Measurements from ENCODE around the gene PDF. TPM values are rescaled to one million over a fixed set of nuclear protein-coding genes. Genes with fewer than 3 reads are reported as not detected.

PDF gene
- total and polyA plus RNA-seq, 2 of the 13 experiments (the other 11 are each of a cell fraction or from before 2014, with no cell fraction given), result 12.4 to 48.8 TPM

- ChIA-PET POLR2A (interaction anchor here (0.6 to 2.3 kb wide), 2 partner anchors 12 to 15 kb away, joined by 5 read pairs; partner anchors contain the start of genes COG8, NIP7 and VPS4A), CTCF (ENCODE audit: low intra/inter-chr PET ratio, low total read pairs) (no interaction called here)
- intact Hi-C loops (cut with micrococcal nuclease; ENCODE audit: unreplicated experiment), result no loop called here
- Histone ChIP-seq H3K27ac (ENCODE audit: extremely low read length, insufficient read depth, low read length) (no peak overlapping the region), H4K20me1 (ENCODE audit: insufficient read depth, low read length) (peaks cover 30% of the 10 kb centered on the region), H3K79me2 (ENCODE audit: insufficient read depth, low read length) (peaks cover 49% of the 10 kb centered on the region), H3K4me3 (replicated peaks in 1 of 3; ENCODE audit: insufficient read depth in 1 of 3, low read depth in 2 of 3, low read length in 3 of 3) (no peak overlapping the region), H3K27me3 (ENCODE audit: control insufficient read depth in 1 of 2, insufficient read depth in 2 of 2, low read length in 2 of 2) (no peaks in the 10 kb centered on the region), H3K4me2 (ENCODE audit: low read depth, low read length) (no peak overlapping the region), H3K9me3 (ENCODE audit: low read length) (no peaks in the 10 kb centered on the region), H3K36me3 (replicated peaks in 1 of 2; ENCODE audit: control insufficient read depth in 1 of 2, insufficient read depth in 2 of 2, low read length in 2 of 2) (peaks cover 41 to 68% of the 10 kb centered on the region in 2 experiments), H3K9ac (ENCODE audit: insufficient read depth, low read depth, low read length) (no peak overlapping the region), H3K4me1 (ENCODE audit: insufficient read depth, low read length) (peaks cover 52% of the 10 kb centered on the region), H2AFZ (ENCODE audit: low read length) (no peak overlapping the region)
- ATAC-seq (peak; percentile 11), FAIRE-seq (no peak), DNase-seq (ENCODE audit: low spot score) (no peak)
- BruUV-seq (replicated peaks), result no TSS peak
- in situ Hi-C loops (cut with HindIII; ENCODE audit: extremely low pct_ligation_motif_present, low pct_unique_long_range_greater_than_20kb), result no loop called here
- 88% methylated on average over 8 of the region's 8 CpGs for WGBS (ENCODE audit: low lambda C conversion rate)
- TF ChIP-seq REXO4 (CRISPR knock-in tag; IDR thresholded peaks at IDR 0.05; ENCODE audit: borderline replicate concordance), result no peak
- TF ChIP-seq RFXANK (CRISPR knock-in tag; IDR thresholded peaks at IDR 0.05), result no peak
- TF ChIP-seq YEATS2 (CRISPR knock-in tag; IDR thresholded peaks at IDR 0.05; ENCODE audit: borderline replicate concordance), result no peak
- TF ChIP-seq, protein P1, sequence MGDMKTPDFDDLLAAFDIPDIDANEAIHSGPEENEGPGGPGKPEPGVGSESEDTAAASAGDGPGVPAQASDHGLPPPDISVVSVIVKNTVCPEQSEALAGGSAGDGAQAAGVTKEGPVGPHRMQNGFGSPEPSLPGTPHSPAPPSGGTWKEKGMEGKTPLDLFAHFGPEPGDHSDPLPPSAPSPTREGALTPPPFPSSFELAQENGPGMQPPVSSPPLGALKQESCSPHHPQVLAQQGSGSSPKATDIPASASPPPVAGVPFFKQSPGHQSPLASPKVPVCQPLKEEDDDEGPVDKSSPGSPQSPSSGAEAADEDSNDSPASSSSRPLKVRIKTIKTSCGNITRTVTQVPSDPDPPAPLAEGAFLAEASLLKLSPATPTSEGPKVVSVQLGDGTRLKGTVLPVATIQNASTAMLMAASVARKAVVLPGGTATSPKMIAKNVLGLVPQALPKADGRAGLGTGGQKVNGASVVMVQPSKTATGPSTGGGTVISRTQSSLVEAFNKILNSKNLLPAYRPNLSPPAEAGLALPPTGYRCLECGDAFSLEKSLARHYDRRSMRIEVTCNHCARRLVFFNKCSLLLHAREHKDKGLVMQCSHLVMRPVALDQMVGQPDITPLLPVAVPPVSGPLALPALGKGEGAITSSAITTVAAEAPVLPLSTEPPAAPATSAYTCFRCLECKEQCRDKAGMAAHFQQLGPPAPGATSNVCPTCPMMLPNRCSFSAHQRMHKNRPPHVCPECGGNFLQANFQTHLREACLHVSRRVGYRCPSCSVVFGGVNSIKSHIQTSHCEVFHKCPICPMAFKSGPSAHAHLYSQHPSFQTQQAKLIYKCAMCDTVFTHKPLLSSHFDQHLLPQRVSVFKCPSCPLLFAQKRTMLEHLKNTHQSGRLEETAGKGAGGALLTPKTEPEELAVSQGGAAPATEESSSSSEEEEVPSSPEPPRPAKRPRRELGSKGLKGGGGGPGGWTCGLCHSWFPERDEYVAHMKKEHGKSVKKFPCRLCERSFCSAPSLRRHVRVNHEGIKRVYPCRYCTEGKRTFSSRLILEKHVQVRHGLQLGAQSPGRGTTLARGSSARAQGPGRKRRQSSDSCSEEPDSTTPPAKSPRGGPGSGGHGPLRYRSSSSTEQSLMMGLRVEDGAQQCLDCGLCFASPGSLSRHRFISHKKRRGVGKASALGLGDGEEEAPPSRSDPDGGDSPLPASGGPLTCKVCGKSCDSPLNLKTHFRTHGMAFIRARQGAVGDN (CRISPR knock-in tag; IDR thresholded peaks at IDR 0.05), result 0 out of 2 replicates have a peak, but pooled peaks have one; percentile 20
- TF ChIP-seq TGIF2 (CRISPR knock-in tag; IDR thresholded peaks at IDR 0.05), result no peak
- no peak for TF ChIP-seq NR2F6 (IDR thresholded peaks at IDR 0.05)
- TF ChIP-seq NR2F6 (CRISPR knock-in tag; IDR thresholded peaks at IDR 0.05), result no peak
- no peak for TF ChIP-seq TCF7 (IDR thresholded peaks at IDR 0.05; ENCODE audit: low read depth)
- TF ChIP-seq RBFOX2 (IDR thresholded peaks at IDR 0.05; ENCODE audit: low read depth, low read length), result peak; percentile 46; the same call in 1 of the 2 replicates
- no peak for TF ChIP-seq HOXA5 (CRISPR knock-in tag; IDR thresholded peaks at IDR 0.05)
- peak; percentile 30 for TF ChIP-seq RBM22 (optimal IDR thresholded peaks at IDR 0.05; ENCODE audit: low read length)
- no peak for TF ChIP-seq CHD4 (IDR thresholded peaks at IDR 0.05; ENCODE audit: borderline replicate concordance, low read length)
- no peak for TF ChIP-seq ZFP82 (CRISPR knock-in tag; IDR thresholded peaks at IDR 0.05; ENCODE audit: borderline replicate concordance)
- TF ChIP-seq ZNF572 (CRISPR knock-in tag; IDR thresholded peaks at IDR 0.05), result no peak
- TF ChIP-seq ZFX (CRISPR knock-in tag; IDR thresholded peaks at IDR 0.05; ENCODE audit: low read depth), result 0 out of 2 replicates have a peak, but pooled peaks have one; percentile 8
- no peak for TF ChIP-seq MATR3 (CRISPR knock-in tag; IDR thresholded peaks at IDR 0.05)
- TF ChIP-seq ISX (CRISPR knock-in tag; conservative IDR thresholded peaks at IDR 0.05), result no peak
- TF ChIP-seq RBM39 (IDR thresholded peaks at IDR 0.05; ENCODE audit: low read depth, low read length, poor library complexity, severe bottlenecking), result peak; percentile 3
- TF ChIP-seq ZNF235 (CRISPR knock-in tag; IDR thresholded peaks at IDR 0.05; ENCODE audit: borderline replicate concordance), result no peak
- TF ChIP-seq ZNF317 (CRISPR knock-in tag; IDR thresholded peaks at IDR 0.05), result no peak
- no peak for TF ChIP-seq LCORL (IDR thresholded peaks at IDR 0.05)
- TF ChIP-seq LCORL (CRISPR knock-in tag; IDR thresholded peaks at IDR 0.05), result 0 out of 2 replicates have a peak, but pooled peaks have one; percentile 28
- no peak for TF ChIP-seq MEF2D (CRISPR knock-in tag; IDR thresholded peaks at IDR 0.05)
Measured at GRCh38 chr16:69324013-69324531, 6.3 kb downstream of the PDF start.
